H1 (cell line): ENCODE measurements around the gene INIP. TPM values are rescaled to one million over a fixed set of nuclear protein-coding genes. Genes with fewer than 3 reads are reported as not detected.
A peak's percentile ranks its signal among the peaks of the same experiment; 100 is the strongest.

ENCODE experiments used
- CTCF ChIA-PET: fragments of 300-600 bp; sonication (Branson Sonifier 250); formaldehyde crosslinking; loops from one replicate; lab custom pipeline; 2021; ENCODE audit not compliant: partially characterized antibody; lab: Charles Lee
- POLR2A ChIA-PET: fragments of 300-600 bp; sonication (Branson Sonifier 250); formaldehyde crosslinking; loops from one replicate; lab custom pipeline; 2021; ENCODE audit warnings: inconsistent platforms; ENCODE audit not compliant: partially characterized antibody; lab: Charles Lee
- DNase-seq, 2 experiments: peaks; one replicate each; pipeline versions ENCODE4 v3.0.0 to v3.0.0-alpha.2; 2010 to 2022; ENCODE audit warnings: low spot score in 2 of 2, low read depth in 1 of 2, mixed read lengths in 1 of 2
- FAIRE-seq: peaks from 2 replicates; lab custom pipeline; 2011; peaks lifted over from hg19 to GRCh38; lab: Jason Lieb, UNC
- H2AFZ ChIP-seq: 2 replicates; pipeline ENCODE4 v1.8.1; 2012; ENCODE audit warnings: low read length, inconsistent platforms
- H2AK5ac ChIP-seq: 2 replicates; pipeline ENCODE4 v1.6.1; 2013; ENCODE audit warnings: low read depth, low read length
- H2BK120ac ChIP-seq: replicated peaks from 2 replicates; pipeline ENCODE3; 2013; ENCODE audit warnings: low read depth, low read length, inconsistent platforms
- H2BK12ac ChIP-seq: 2 replicates; pipeline ENCODE4 v1.6.1; 2013; ENCODE audit warnings: low read depth, low read length
- H2BK15ac ChIP-seq: 2 replicates; pipeline ENCODE4 v1.6.1; 2013; ENCODE audit warnings: low read length
- H2BK20ac ChIP-seq: 2 replicates; pipeline ENCODE4 v1.6.1; 2013; ENCODE audit warnings: low read length
- H2BK5ac ChIP-seq: 2 replicates; pipeline ENCODE4 v1.6.1; 2013; ENCODE audit warnings: low read depth, low read length
- H3K14ac ChIP-seq: 2 replicates; pipeline ENCODE4 v1.6.1; 2013; ENCODE audit warnings: inconsistent platforms; ENCODE audit not compliant: insufficient read length
- H3K18ac ChIP-seq: 2 replicates; pipeline ENCODE4 v1.6.1; 2013; ENCODE audit warnings: low read length; ENCODE audit errors: extremely low read depth
- H3K23ac ChIP-seq: 2 replicates; pipeline ENCODE4 v1.6.1; 2013; ENCODE audit warnings: inconsistent platforms; ENCODE audit not compliant: insufficient read length
- H3K23me2 ChIP-seq: 2 replicates; pipeline ENCODE4 v1.6.1; 2013; ENCODE audit warnings: low read depth, low read length
- H3K27ac ChIP-seq: 2 replicates; pipeline ENCODE4 v1.6.1; 2011; ENCODE audit warnings: low read depth, low read length, inconsistent platforms
- H3K27me3 ChIP-seq, 4 experiments: replicated peaks in 1 of 4; 1 replicate in 1 of 4; 2 replicates in 3 of 4; pipeline versions ENCODE4 v1.6.1 to v1.8.1; 2011 to 2013; ENCODE audit warnings: low read length in 3 of 4, mild to moderate bottlenecking in 3 of 4, inconsistent platforms in 2 of 4, mixed read lengths in 2 of 4, moderate library complexity in 1 of 4; ENCODE audit not compliant: control insufficient read depth in 3 of 4, insufficient read depth in 3 of 4; ENCODE audit errors: extremely low read depth in 1 of 4
- H3K36me3 ChIP-seq, 4 experiments: 2 replicates each; pipeline versions ENCODE4 v1.6.1 to v1.8.1; 2011 to 2013; ENCODE audit warnings: mild to moderate bottlenecking in 4 of 4, low read length in 3 of 4, moderate library complexity in 2 of 4, control low read depth in 1 of 4, inconsistent platforms in 1 of 4; ENCODE audit not compliant: insufficient read depth in 4 of 4, control insufficient read depth in 2 of 4
- H3K4ac ChIP-seq: replicated peaks from 2 replicates; pipeline ENCODE3; 2013; ENCODE audit warnings: low read length, low read depth, mixed read lengths, inconsistent platforms; ENCODE audit not compliant: insufficient read length
- H3K4me1 ChIP-seq, 4 experiments: replicated peaks in 1 of 4; 1 replicate in 1 of 4; 2 replicates in 3 of 4; pipeline versions ENCODE4 v1.6.1 to v1.8.1; 2011 to 2013; ENCODE audit warnings: low read length in 3 of 4, inconsistent platforms in 2 of 4, mixed read lengths in 1 of 4; ENCODE audit not compliant: insufficient read depth in 4 of 4, control insufficient read depth in 3 of 4
- H3K4me2 ChIP-seq, 2 experiments: 2 replicates each; pipeline versions ENCODE4 v1.6.1 to v1.8.1; 2011 to 2013; ENCODE audit warnings: low read depth in 2 of 2, low read length in 2 of 2, control low read depth in 1 of 2, inconsistent platforms in 1 of 2, mild to moderate bottlenecking in 1 of 2; ENCODE audit not compliant: insufficient read depth in 1 of 2
- H3K4me3 ChIP-seq, 4 experiments: fragments of 200-600, 300-600 bp in 1 of 4; sonication (generic), shearing (Covaris generic), sonication (Bioruptor Twin) in 1 of 4; 2 replicates each; pipeline versions ENCODE4 v1.5.1 to v1.8.1; 2011 to 2016; ENCODE audit warnings: low read length in 4 of 4, low read depth in 3 of 4, control low read depth in 2 of 4, inconsistent platforms in 2 of 4, mild to moderate bottlenecking in 2 of 4, mixed read lengths in 1 of 4, moderate library complexity in 1 of 4; ENCODE audit not compliant: insufficient read depth in 2 of 4; ENCODE audit errors: extremely low read depth in 1 of 4
- H3K56ac ChIP-seq: replicated peaks from 2 replicates; pipeline ENCODE3; 2013; ENCODE audit warnings: low read depth, mild to moderate bottlenecking, mixed read lengths, low read length, inconsistent platforms; ENCODE audit not compliant: insufficient read length
- H3K79me1 ChIP-seq: 2 replicates; pipeline ENCODE4 v1.6.1; 2013; ENCODE audit warnings: low read depth, low read length, control low read depth
- H3K79me2 ChIP-seq, 2 experiments: 2 replicates each; pipeline versions ENCODE4 v1.6.1 to v1.8.1; 2012 to 2013; ENCODE audit warnings: low read length in 2 of 2, mild to moderate bottlenecking in 2 of 2, inconsistent platforms in 1 of 2; ENCODE audit not compliant: insufficient read depth in 2 of 2, control insufficient read depth in 1 of 2
- H3K9ac ChIP-seq, 4 experiments: replicated peaks in 1 of 4; 1 replicate in 1 of 4; 2 replicates in 3 of 4; pipeline versions ENCODE4 v1.6.1 to v1.8.1; 2011 to 2013; ENCODE audit warnings: low read depth in 3 of 4, low read length in 3 of 4, control low read depth in 2 of 4, mild to moderate bottlenecking in 2 of 4, moderate library complexity in 2 of 4, inconsistent platforms in 1 of 4; ENCODE audit errors: extremely low read depth in 1 of 4
- H3K9me3 ChIP-seq, 2 experiments: 2 replicates each; pipeline versions ENCODE4 v1.6.1 to v1.8.1; 2012 to 2013; ENCODE audit warnings: mild to moderate bottlenecking in 2 of 2, moderate library complexity in 2 of 2, control low read depth in 1 of 2, inconsistent platforms in 1 of 2, low read depth in 1 of 2, low read length in 1 of 2, mixed read lengths in 1 of 2; ENCODE audit not compliant: insufficient read depth in 2 of 2
- H4K20me1 ChIP-seq, 2 experiments: replicated peaks in 1 of 2; 2 replicates each; pipeline versions ENCODE3 to v1.8.1; 2011 to 2013; ENCODE audit warnings: inconsistent platforms in 2 of 2, low read length in 2 of 2, mild to moderate bottlenecking in 1 of 2; ENCODE audit not compliant: insufficient read depth in 2 of 2, control insufficient read depth in 1 of 2
- H4K5ac ChIP-seq: 2 replicates; pipeline ENCODE4 v1.6.1; 2013; ENCODE audit warnings: low read length, low read depth, mixed read lengths, inconsistent platforms; ENCODE audit not compliant: insufficient read length
- H4K8ac ChIP-seq: 2 replicates; pipeline ENCODE4 v1.8.0; 2013; ENCODE audit warnings: mild to moderate bottlenecking, moderate library complexity, low read length, inconsistent platforms; ENCODE audit not compliant: insufficient read depth; ENCODE audit errors: extremely low read depth
- H4K91ac ChIP-seq: replicated peaks from 2 replicates; pipeline ENCODE3; 2013; ENCODE audit warnings: low read length, mixed read lengths, inconsistent platforms; ENCODE audit not compliant: insufficient read length
- KDM1A ChIP-seq: fragments of 200-600, 300-600 bp; sonication (generic); IDR thresholded peaks from 2 replicates; pipeline ENCODE4 v1.7.1; 2016; ENCODE audit warnings: mild to moderate bottlenecking, low read length, borderline replicate concordance
- WGBS, 2 experiments: shearing (Covaris generic) in 1 of 2; methylation state at CpG; one replicate each; pipeline versions ENCODE4 v1.1.6 to v1.1.7; 2013 to 2015; ENCODE audit warnings: low lambda C conversion rate in 2 of 2, mixed read lengths in 2 of 2, inconsistent platforms in 1 of 2, low coverage in 1 of 2, missing lambda C conversion rate in 1 of 2; ENCODE audit not compliant: insufficient replicate concordance in 2 of 2, insufficient coverage in 1 of 2, insufficient read length in 1 of 2; ENCODE audit errors: extremely low coverage in 1 of 2, missing lambda C conversion rate in 1 of 2; 5-methylcytosine and 5-hydroxymethylcytosine counted together
- polyA plus RNA-seq, 7 experiments: library from polyadenylated mRNA; depleted of rRNA in 3 of 7; stranded (reverse) in 5 of 7; unstranded in 2 of 7; fragments of >200 nt in 5 of 7; fragments of 200-250 nt in 2 of 7; gene quantifications; 1 replicate in 5 of 7; 2 replicates in 1 of 7; 4 replicates in 1 of 7; pipeline versions ENCODE4 v1.2.1 to v1.2.3, GENCODE V29; 2011 to 2013; ENCODE audit warnings: missing spikeins in 2 of 7, mixed read lengths in 2 of 7
- total RNA-seq: library from RNA; stranded (reverse); fragmentation: NEBNext Ultra II Directional; extraction: Animal tissue kit (Norgen Biotek cat#: 25700); gene quantifications from 2 replicates; pipeline ENCODE4 v1.2.1, GENCODE V29; 2021
- TF ChIP-seq, protein P1 (sequence below): IDR thresholded peaks from 2 replicates; pipeline ENCODE4 v1.6.1; 2012; ENCODE audit warnings: inconsistent platforms
- TF ChIP-seq, protein P2 (sequence below): IDR thresholded peaks from 2 replicates; pipeline ENCODE4 v1.6.1; 2011; ENCODE audit warnings: low read depth, mild to moderate bottlenecking, low read length; ENCODE audit not compliant: insufficient read depth

INIP gene
- total and polyA plus RNA-seq, 2 of the 8 experiments (the other 6 are each of a cell fraction or from before 2014, with no cell fraction given), result 10.7 to 18.3 TPM

DNA sequence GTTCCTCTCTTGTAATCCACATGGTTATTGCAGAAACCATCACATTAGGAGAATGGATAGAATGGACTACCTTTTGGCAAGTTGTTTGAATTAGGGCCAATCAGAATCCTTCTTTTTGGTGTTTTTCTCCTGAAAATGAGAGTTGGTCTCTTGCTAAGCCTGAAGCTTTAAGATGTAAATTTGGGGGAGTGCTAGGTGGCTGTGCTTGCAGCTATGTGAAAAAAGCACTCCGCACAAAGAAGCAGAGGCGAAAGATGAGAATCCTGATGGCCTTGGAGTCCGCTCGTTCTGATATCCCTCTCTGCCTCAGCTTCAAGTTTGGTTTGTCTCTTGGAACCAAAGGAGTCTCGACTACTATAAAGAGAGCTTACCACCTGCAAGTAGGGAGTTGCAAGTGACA, 63.6 kb downstream of the INIP start:
- peaks cover 0 to 3% (median under 1%) of the 10 kb centered on the region in 4 experiments; a peak in 1 of 8 replicates for H3K36me3 ChIP-seq
- H3K18ac ChIP-seq, result no peak overlapping the region
- H3K9ac ChIP-seq, result no peak overlapping the region
- H2BK20ac ChIP-seq, result no peak overlapping the region
- H3K23me2 ChIP-seq, result no peaks in the 10 kb centered on the region
- no peak for TF ChIP-seq KDM1A
- TF ChIP-seq, protein P1, sequence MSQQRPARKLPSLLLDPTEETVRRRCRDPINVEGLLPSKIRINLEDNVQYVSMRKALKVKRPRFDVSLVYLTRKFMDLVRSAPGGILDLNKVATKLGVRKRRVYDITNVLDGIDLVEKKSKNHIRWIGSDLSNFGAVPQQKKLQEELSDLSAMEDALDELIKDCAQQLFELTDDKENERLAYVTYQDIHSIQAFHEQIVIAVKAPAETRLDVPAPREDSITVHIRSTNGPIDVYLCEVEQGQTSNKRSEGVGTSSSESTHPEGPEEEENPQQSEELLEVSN, result no peak
- TF ChIP-seq, protein P2, sequence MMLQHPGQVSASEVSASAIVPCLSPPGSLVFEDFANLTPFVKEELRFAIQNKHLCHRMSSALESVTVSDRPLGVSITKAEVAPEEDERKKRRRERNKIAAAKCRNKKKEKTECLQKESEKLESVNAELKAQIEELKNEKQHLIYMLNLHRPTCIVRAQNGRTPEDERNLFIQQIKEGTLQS, result no peak
- H4K8ac ChIP-seq, result no peak overlapping the region
- no peak overlapping the region for H3K23ac ChIP-seq
- 50% methylated on average over 5 of the region's 5 CpGs; no CpG with 5 or more reads in 1 of the 2 experiments for WGBS, 2 experiments
- FAIRE-seq, result peak; percentile 73
- H4K20me1 ChIP-seq, result no peaks in the 10 kb centered on the region
- 0 out of 4 replicates have a peak, but pooled peaks cover 0 to 3% of the 10 kb centered on the region in 2 experiments for H3K9me3 ChIP-seq
- H3K4ac ChIP-seq, result no peak overlapping the region
- H3K14ac ChIP-seq, result no peak overlapping the region
- H2AK5ac ChIP-seq, result no peak overlapping the region
- peak overlapping the region; percentile 17; the same call in 1 of the 2 replicates for H3K27ac ChIP-seq
- POLR2A ChIA-PET, result interaction anchor here (0.9 to 1.2 kb wide), 3 partner anchors 9 to 168 kb away, joined by 4 read pairs; partner anchors contain the start of gene KIAA1958
- H4K5ac ChIP-seq, result no peak overlapping the region
- H4K91ac ChIP-seq, result no peak overlapping the region
- DNase-seq, result peak in 1 of 2 experiments; percentile 9
- CTCF ChIA-PET, result interaction anchor here (0.6 to 1.6 kb wide), 5 partner anchors 12 to 567 kb away, joined by 3 to 5 read pairs (median 4); no protein-coding TSS in a partner anchor
- no peak overlapping the region for H2AFZ ChIP-seq
- H3K4me3 ChIP-seq, result peak overlapping the region in 1 of 4 experiments; percentile 31; a peak in 1 of 8 replicates
- peak overlapping the region; percentile 30 to 34; a peak in 2 of 4 replicates for H3K4me2 ChIP-seq
- H3K79me1 ChIP-seq, result no peaks in the 10 kb centered on the region
- no peaks in the 10 kb centered on the region for H3K79me2 ChIP-seq
- H2BK15ac ChIP-seq, result no peak overlapping the region
- H3K4me1 ChIP-seq, result peaks cover 2 to 13% (median 4%) of the 10 kb centered on the region in 4 experiments; a peak in 6 of 7 replicates
- no peak overlapping the region; the same call in 1 of the 2 replicates for H2BK12ac ChIP-seq
- H2BK120ac ChIP-seq, result no peak overlapping the region
- no peak overlapping the region for H3K56ac ChIP-seq
- H2BK5ac ChIP-seq, result 0 out of 2 replicates have a peak overlapping the region, but pooled peaks have one; percentile 20
- H3K27me3 ChIP-seq, result no peaks in the 10 kb centered on the region
